ENCODE results near the gene SETX.

The SETX gene

GRCh38 chr9:132236662-132237311 is 118.0 kb downstream of the SETX start:
- H3K9ac ChIP-seq (ENCODE audit: low read depth, low read length) = no peak overlapping the region
- no peak overlapping the region for H3K4me3 ChIP-seq (ENCODE audit: low read depth, low read length)
- H3K27me3 ChIP-seq (ENCODE audit: control insufficient read depth, insufficient read depth, low read length) = peaks cover 8% of the 10 kb centered on the region
- H3K36me3 ChIP-seq (ENCODE audit: control insufficient read depth, insufficient read depth, low read length) = peaks cover 2% of the 10 kb centered on the region
- no peaks in the 10 kb centered on the region for H3K9me3 ChIP-seq (ENCODE audit: control insufficient read depth, insufficient read depth, low read length)
- H3K4me1 ChIP-seq (ENCODE audit: control insufficient read depth, insufficient read depth, low read length) = no peaks in the 10 kb centered on the region

GRCh38 chr9:132235894-132236661 is 118.7 kb downstream of the SETX start:
- Histone ChIP-seq H3K4me3 (ENCODE audit: low read depth, low read length) (no peak overlapping the region), H3K36me3 (ENCODE audit: control insufficient read depth, insufficient read depth, low read length) (peaks cover 2% of the 10 kb centered on the region), H3K4me1 (ENCODE audit: control insufficient read depth, insufficient read depth, low read length) (no peaks in the 10 kb centered on the region), H3K27me3 (ENCODE audit: control insufficient read depth, insufficient read depth, low read length) (peaks cover 8% of the 10 kb centered on the region), H3K9ac (ENCODE audit: low read depth, low read length) (no peak overlapping the region), H3K9me3 (ENCODE audit: control insufficient read depth, insufficient read depth, low read length) (no peaks in the 10 kb centered on the region)

GRCh38 chr9:132235125-132235524 is 119.7 kb downstream of the SETX start:
- H3K4me3 ChIP-seq (ENCODE audit: low read depth, low read length) = no peak overlapping the region
- H3K36me3 ChIP-seq (ENCODE audit: control insufficient read depth, insufficient read depth, low read length) = peaks cover 2% of the 10 kb centered on the region
- H3K9me3 ChIP-seq (ENCODE audit: control insufficient read depth, insufficient read depth, low read length) = no peaks in the 10 kb centered on the region
- no peaks in the 10 kb centered on the region for H3K4me1 ChIP-seq (ENCODE audit: control insufficient read depth, insufficient read depth, low read length)
- H3K27me3 ChIP-seq (ENCODE audit: control insufficient read depth, insufficient read depth, low read length) = peaks cover 4% of the 10 kb centered on the region
- H3K9ac ChIP-seq (ENCODE audit: low read depth, low read length) = no peak overlapping the region

- Histone ChIP-seq H3K36me3 (ENCODE audit: control insufficient read depth, insufficient read depth, low read length) (peaks cover 2% of the 10 kb centered on the region), H3K4me3 (ENCODE audit: low read depth, low read length) (no peak overlapping the region), H3K4me1 (ENCODE audit: control insufficient read depth, insufficient read depth, low read length) (no peaks in the 10 kb centered on the region), H3K27me3 (ENCODE audit: control insufficient read depth, insufficient read depth, low read length) (peaks cover 2% of the 10 kb centered on the region), H3K9ac (ENCODE audit: low read depth, low read length) (no peak overlapping the region), H3K9me3 (ENCODE audit: control insufficient read depth, insufficient read depth, low read length) (no peaks in the 10 kb centered on the region)
Measured at GRCh38 chr9:132234535-132234934, 120.3 kb downstream of the SETX start.

GRCh38 chr9:132233138-132233537 is 121.6 kb downstream of the SETX start:
- Histone ChIP-seq H3K36me3 (ENCODE audit: control insufficient read depth, insufficient read depth, low read length) (peaks cover 2% of the 10 kb centered on the region), H3K9me3 (ENCODE audit: control insufficient read depth, insufficient read depth, low read length) (no peaks in the 10 kb centered on the region), H3K4me1 (ENCODE audit: control insufficient read depth, insufficient read depth, low read length) (no peaks in the 10 kb centered on the region), H3K4me3 (ENCODE audit: low read depth, low read length) (no peak overlapping the region), H3K9ac (ENCODE audit: low read depth, low read length) (no peak overlapping the region), H3K27me3 (ENCODE audit: control insufficient read depth, insufficient read depth, low read length) (no peaks in the 10 kb centered on the region)

GRCh38 chr9:132232522-132232921 is 122.3 kb downstream of the SETX start:
- Histone ChIP-seq H3K27me3 (ENCODE audit: control insufficient read depth, insufficient read depth, low read length) (no peaks in the 10 kb centered on the region), H3K4me3 (ENCODE audit: low read depth, low read length) (no peak overlapping the region), H3K36me3 (ENCODE audit: control insufficient read depth, insufficient read depth, low read length) (peaks cover 2% of the 10 kb centered on the region), H3K4me1 (ENCODE audit: control insufficient read depth, insufficient read depth, low read length) (no peaks in the 10 kb centered on the region), H3K9ac (ENCODE audit: low read depth, low read length) (no peak overlapping the region), H3K9me3 (ENCODE audit: control insufficient read depth, insufficient read depth, low read length) (no peaks in the 10 kb centered on the region)

- no peaks in the 10 kb centered on the region for H3K27me3 ChIP-seq (ENCODE audit: control insufficient read depth, insufficient read depth, low read length)
- no peaks in the 10 kb centered on the region for H3K4me1 ChIP-seq (ENCODE audit: control insufficient read depth, insufficient read depth, low read length)
- H3K4me3 ChIP-seq (ENCODE audit: low read depth, low read length) = no peak overlapping the region
- no peak overlapping the region for H3K9ac ChIP-seq (ENCODE audit: low read depth, low read length)
- peaks cover 2% of the 10 kb centered on the region for H3K36me3 ChIP-seq (ENCODE audit: control insufficient read depth, insufficient read depth, low read length)
- H3K9me3 ChIP-seq (ENCODE audit: control insufficient read depth, insufficient read depth, low read length) = no peaks in the 10 kb centered on the region
Measured at GRCh38 chr9:132231019-132231701, 123.6 kb downstream of the SETX start.

- Histone ChIP-seq H3K27me3 (ENCODE audit: control insufficient read depth, insufficient read depth, low read length) (no peaks in the 10 kb centered on the region), H3K4me1 (ENCODE audit: control insufficient read depth, insufficient read depth, low read length) (no peaks in the 10 kb centered on the region), H3K9ac (ENCODE audit: low read depth, low read length) (no peak overlapping the region), H3K4me3 (ENCODE audit: low read depth, low read length) (no peak overlapping the region), H3K36me3 (ENCODE audit: control insufficient read depth, insufficient read depth, low read length) (no peaks in the 10 kb centered on the region), H3K9me3 (ENCODE audit: control insufficient read depth, insufficient read depth, low read length) (no peaks in the 10 kb centered on the region)
Measured at GRCh38 chr9:132230605-132231004, 124.2 kb downstream of the SETX start.

- Histone ChIP-seq H3K27me3 (ENCODE audit: control insufficient read depth, insufficient read depth, low read length) (no peaks in the 10 kb centered on the region), H3K9me3 (ENCODE audit: control insufficient read depth, insufficient read depth, low read length) (no peaks in the 10 kb centered on the region), H3K36me3 (ENCODE audit: control insufficient read depth, insufficient read depth, low read length) (no peaks in the 10 kb centered on the region), H3K4me1 (ENCODE audit: control insufficient read depth, insufficient read depth, low read length) (no peaks in the 10 kb centered on the region), H3K9ac (ENCODE audit: low read depth, low read length) (no peak overlapping the region), H3K4me3 (ENCODE audit: low read depth, low read length) (no peak overlapping the region)
Measured at GRCh38 chr9:132228062-132228461, 126.7 kb downstream of the SETX start.

GRCh38 chr9:132226571-132227430 is 128.0 kb downstream of the SETX start:
- H3K4me1 ChIP-seq (ENCODE audit: control insufficient read depth, insufficient read depth, low read length) = no peaks in the 10 kb centered on the region
- H3K9me3 ChIP-seq (ENCODE audit: control insufficient read depth, insufficient read depth, low read length) = no peaks in the 10 kb centered on the region
- H3K36me3 ChIP-seq (ENCODE audit: control insufficient read depth, insufficient read depth, low read length) = no peaks in the 10 kb centered on the region
- no peak overlapping the region for H3K4me3 ChIP-seq (ENCODE audit: low read depth, low read length)
- no peak overlapping the region for H3K9ac ChIP-seq (ENCODE audit: low read depth, low read length)
- no peaks in the 10 kb centered on the region for H3K27me3 ChIP-seq (ENCODE audit: control insufficient read depth, insufficient read depth, low read length)

GRCh38 chr9:132224645-132225044 is 130.1 kb downstream of the SETX start:
- Histone ChIP-seq H3K4me3 (ENCODE audit: low read depth, low read length) (no peak overlapping the region), H3K27me3 (ENCODE audit: control insufficient read depth, insufficient read depth, low read length) (no peaks in the 10 kb centered on the region), H3K9ac (ENCODE audit: low read depth, low read length) (no peak overlapping the region), H3K36me3 (ENCODE audit: control insufficient read depth, insufficient read depth, low read length) (no peaks in the 10 kb centered on the region), H3K4me1 (ENCODE audit: control insufficient read depth, insufficient read depth, low read length) (no peaks in the 10 kb centered on the region), H3K9me3 (ENCODE audit: control insufficient read depth, insufficient read depth, low read length) (no peaks in the 10 kb centered on the region)

Measured in iPS-15b (cell line).